HEK293T (cell line): ENCODE results near the gene MKKS.

Source experiments
- CTCF ChIA-PET: fragments of 350-600 bp; formaldehyde crosslinking; extraction: SDS; loops from one replicate; lab custom pipeline; 2021; ENCODE audit warnings: antibody characterized with exemption, inconsistent platforms; lab: Yijun Ruan, JAX
- POLR2A ChIA-PET: fragments of 350-600 bp; formaldehyde crosslinking; extraction: SDS; loops from one replicate; lab custom pipeline; 2020; ENCODE audit warnings: antibody characterized with exemption, inconsistent platforms; lab: Yijun Ruan, JAX
- DNase-seq: peaks from one replicate; pipeline ENCODE4 v3.0.0; 2012; ENCODE audit warnings: mixed read lengths; ENCODE audit errors: extremely low spot score
- ARNT ChIP-seq: fragments of 450-650 bp; IDR thresholded peaks from 2 replicates; pipeline ENCODE4 v1.6.1; 2017; ENCODE audit warnings: mild to moderate bottlenecking
- BHLHE40 ChIP-seq: fragments of 450-650 bp; IDR thresholded peaks from 2 replicates; pipeline ENCODE4 v1.6.1; 2016; ENCODE audit warnings: mild to moderate bottlenecking, moderate library complexity, borderline replicate concordance
- CTBP1 ChIP-seq: fragments of 450-650 bp; IDR thresholded peaks from 2 replicates; pipeline ENCODE4 v1.6.1; 2016; ENCODE audit warnings: borderline replicate concordance
- ELF4 ChIP-seq: fragments of 450-650 bp; IDR thresholded peaks from 2 replicates; pipeline ENCODE4 v1.6.1; 2017; ENCODE audit warnings: antibody characterized with exemption
- FOXA1 ChIP-seq: fragments of 450-650 bp; IDR thresholded peaks from 2 replicates; pipeline ENCODE4 v1.6.1; 2016; ENCODE audit warnings: mild to moderate bottlenecking
- FOXK2 ChIP-seq: fragments of 450-650 bp; IDR thresholded peaks from 2 replicates; pipeline ENCODE4 v1.6.1; 2016; ENCODE audit warnings: mild to moderate bottlenecking
- FOXM1 ChIP-seq: fragments of 450-650 bp; IDR thresholded peaks from 2 replicates; pipeline ENCODE4 v1.6.1; 2017; ENCODE audit warnings: mild to moderate bottlenecking, borderline replicate concordance
- HDGF ChIP-seq: fragments of 450-650 bp; IDR thresholded peaks from 2 replicates; pipeline ENCODE4 v1.6.1; 2017; ENCODE audit warnings: antibody characterized with exemption, borderline replicate concordance
- L3MBTL2 ChIP-seq: fragments of 450-650 bp; conservative IDR thresholded peaks from 2 replicates; pipeline ENCODE4 v1.6.1; 2016; ENCODE audit warnings: mild to moderate bottlenecking
- LEF1 ChIP-seq: fragments of 450-650 bp; IDR thresholded peaks from 2 replicates; pipeline ENCODE4 v1.6.1; 2017; ENCODE audit warnings: mild to moderate bottlenecking, borderline replicate concordance
- NFRKB ChIP-seq: fragments of 450-650 bp; IDR thresholded peaks from 2 replicates; pipeline ENCODE4 v1.6.1; 2016; ENCODE audit warnings: mild to moderate bottlenecking, moderate library complexity
- PKNOX1 ChIP-seq: fragments of 450-650 bp; IDR thresholded peaks from 2 replicates; pipeline ENCODE4 v1.6.1; 2016
- SP1 ChIP-seq: fragments of 450-650 bp; IDR thresholded peaks from 2 replicates; pipeline ENCODE4 v1.6.1; 2017
- SUZ12 ChIP-seq: fragments of 450-650 bp; IDR thresholded peaks from 2 replicates; pipeline ENCODE4 v1.6.1; 2016; ENCODE audit warnings: mild to moderate bottlenecking
- TARDBP ChIP-seq: fragments of 450-650 bp; IDR thresholded peaks from 2 replicates; pipeline ENCODE4 v1.6.1; 2016
- ZNF384 ChIP-seq: fragments of 450-650 bp; IDR thresholded peaks from 2 replicates; pipeline ENCODE4 v1.6.1; 2016

MKKS gene

GRCh38 chr20:10454151-10454750, 20.2 kb upstream of the MKKS start:
- POLR2A ChIA-PET, result no interaction called here
- no peak for DNase-seq
- TF ChIP-seq ELF4, result no peak
- TF ChIP-seq LEF1, result no peak
- TF ChIP-seq PKNOX1, result no peak
- TF ChIP-seq ARNT, result no peak
- TF ChIP-seq CTBP1, result no peak
- TF ChIP-seq FOXM1, result no peak
- no peak for TF ChIP-seq FOXK2
- no peak for TF ChIP-seq SP1
- TF ChIP-seq FOXA1, result no peak
- TF ChIP-seq SUZ12, result no peak
- TF ChIP-seq L3MBTL2, result no peak
- CTCF ChIA-PET, result no interaction called here

- DNase-seq, result no peak
- TF ChIP-seq TARDBP (no peak), ELF4 (no peak), SUZ12 (no peak), SP1 (no peak), L3MBTL2 (no peak), HDGF (no peak), FOXM1 (no peak), BHLHE40 (no peak), LEF1 (no peak), NFRKB (no peak), FOXK2 (no peak), ARNT (no peak)
- CTCF ChIA-PET, result interaction anchor here (0.6 kb wide), 3 partner anchors 15 to 19 kb away, joined by 3 read pairs; no protein-coding TSS in a partner anchor
- POLR2A ChIA-PET, result interaction anchor here (2.1 kb wide), 1 partner anchor 19 kb away, joined by 8 read pairs; the partner anchor contains the start of genes MKKS and SLX4IP
Measured at GRCh38 chr20:10453241-10453640, 19.2 kb upstream of the MKKS start.

- DNase-seq, result no peak
- POLR2A ChIA-PET, result no interaction called here
- TF ChIP-seq LEF1, result no peak
- TF ChIP-seq BHLHE40, result no peak
- TF ChIP-seq TARDBP, result no peak
- TF ChIP-seq ARNT, result no peak
- TF ChIP-seq CTBP1, result no peak
- no peak for TF ChIP-seq SP1
- no peak for TF ChIP-seq FOXK2
- TF ChIP-seq PKNOX1, result no peak
- no peak for TF ChIP-seq HDGF
- no peak for TF ChIP-seq SUZ12
- no peak for TF ChIP-seq NFRKB
- TF ChIP-seq ELF4, result no peak
- no peak for TF ChIP-seq FOXA1
- no peak for TF ChIP-seq FOXM1
- no peak for TF ChIP-seq ZNF384
- no peak for TF ChIP-seq L3MBTL2
- CTCF ChIA-PET, result no interaction called here
Measured at GRCh38 chr20:10449270-10449669, 15.2 kb upstream of the MKKS start.

GRCh38 chr20:10448270-10449156, 14.5 kb upstream of the MKKS start:
- POLR2A ChIA-PET, result interaction anchor here (1.4 kb wide), 1 partner anchor 15 kb away, joined by 4 read pairs; the partner anchor contains the start of gene MKKS
- CTCF ChIA-PET, result no interaction called here
- DNase-seq, result no peak
- no peak for TF ChIP-seq PKNOX1
- TF ChIP-seq SUZ12, result no peak
- TF ChIP-seq FOXA1, result no peak
- no peak for TF ChIP-seq FOXK2
- TF ChIP-seq BHLHE40, result no peak
- no peak for TF ChIP-seq HDGF
- TF ChIP-seq SP1, result no peak
- no peak for TF ChIP-seq ZNF384
- TF ChIP-seq CTBP1, result no peak
- no peak for TF ChIP-seq L3MBTL2

- ChIA-PET POLR2A (no interaction called here), CTCF (no interaction called here)
- DNase-seq, result peak; percentile 38
- TF ChIP-seq ZNF384 (no peak), FOXA1 (no peak), PKNOX1 (no peak), ELF4 (no peak), CTBP1 (no peak), L3MBTL2 (no peak), ARNT (no peak), LEF1 (no peak), NFRKB (no peak), SUZ12 (no peak), BHLHE40 (no peak)
Measured at GRCh38 chr20:10447028-10447427, 13.0 kb upstream of the MKKS start.
